ENCODE results near the gene DHX16.

The DHX16 gene

DNA sequence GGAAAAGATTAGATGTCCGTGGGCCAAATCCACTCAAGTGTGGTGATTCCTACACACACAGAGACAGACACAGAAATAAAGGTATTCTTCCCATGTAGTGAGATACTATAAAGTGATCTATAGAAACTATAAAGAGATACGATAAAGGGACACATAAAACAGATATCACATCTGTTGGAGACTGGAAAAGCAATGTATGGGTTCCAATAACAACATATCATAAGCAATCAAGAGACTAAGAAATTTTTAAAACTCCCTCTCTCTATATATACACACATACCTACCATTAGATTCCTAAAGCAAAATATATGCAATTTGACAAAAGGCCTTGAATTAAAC, 61.0 kb downstream of the DHX16 start:
- TF ChIP-seq, protein P1, sequence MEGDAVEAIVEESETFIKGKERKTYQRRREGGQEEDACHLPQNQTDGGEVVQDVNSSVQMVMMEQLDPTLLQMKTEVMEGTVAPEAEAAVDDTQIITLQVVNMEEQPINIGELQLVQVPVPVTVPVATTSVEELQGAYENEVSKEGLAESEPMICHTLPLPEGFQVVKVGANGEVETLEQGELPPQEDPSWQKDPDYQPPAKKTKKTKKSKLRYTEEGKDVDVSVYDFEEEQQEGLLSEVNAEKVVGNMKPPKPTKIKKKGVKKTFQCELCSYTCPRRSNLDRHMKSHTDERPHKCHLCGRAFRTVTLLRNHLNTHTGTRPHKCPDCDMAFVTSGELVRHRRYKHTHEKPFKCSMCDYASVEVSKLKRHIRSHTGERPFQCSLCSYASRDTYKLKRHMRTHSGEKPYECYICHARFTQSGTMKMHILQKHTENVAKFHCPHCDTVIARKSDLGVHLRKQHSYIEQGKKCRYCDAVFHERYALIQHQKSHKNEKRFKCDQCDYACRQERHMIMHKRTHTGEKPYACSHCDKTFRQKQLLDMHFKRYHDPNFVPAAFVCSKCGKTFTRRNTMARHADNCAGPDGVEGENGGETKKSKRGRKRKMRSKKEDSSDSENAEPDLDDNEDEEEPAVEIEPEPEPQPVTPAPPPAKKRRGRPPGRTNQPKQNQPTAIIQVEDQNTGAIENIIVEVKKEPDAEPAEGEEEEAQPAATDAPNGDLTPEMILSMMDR (IDR thresholded peaks at IDR 0.05; ENCODE audit: insufficient read depth, low read depth, low read length, missing control alignments) = no peak
- no peak for DNase-seq (ENCODE audit: low read depth)
- H3K4me3 ChIP-seq (ENCODE audit: low read length) = no peak overlapping the region

- DNase-seq (ENCODE audit: low read depth) = no peak
Measured at GRCh38 chr6:30611150-30611855, 61.5 kb downstream of the DHX16 start.

GRCh38 chr6:30610065-30610464, 62.7 kb downstream of the DHX16 start:
- TF ChIP-seq, protein P1 (IDR thresholded peaks at IDR 0.05; ENCODE audit: insufficient read depth, low read depth, low read length, missing control alignments) = no peak

More at GRCh38 chr6:30611150-30611855, 61.5 kb downstream of the DHX16 start:
- no peak overlapping the region for H3K4me3 ChIP-seq (ENCODE audit: low read length)
- TF ChIP-seq, protein P1 (IDR thresholded peaks at IDR 0.05; ENCODE audit: insufficient read depth, low read depth, low read length, missing control alignments) = no peak

GRCh38 chr6:30603961-30604360, 68.8 kb downstream of the DHX16 start:
- TF ChIP-seq, protein P1 (IDR thresholded peaks at IDR 0.05; ENCODE audit: insufficient read depth, low read depth, low read length, missing control alignments) = no peak
- H3K4me3 ChIP-seq (ENCODE audit: low read length) = no peak overlapping the region
- no peak for DNase-seq (ENCODE audit: low read depth)

More at GRCh38 chr6:30610065-30610464, 62.7 kb downstream of the DHX16 start:
- H3K4me3 ChIP-seq (ENCODE audit: low read length) = no peak overlapping the region
- no peak for DNase-seq (ENCODE audit: low read depth)
